Right cardiac atrium (tissue), 5 donors: ENCODE measurements around the gene PSIP1. TPM values are rescaled to one million over a fixed set of nuclear protein-coding genes. Genes with fewer than 3 reads are reported as not detected.
"Not testable (repeated sequence)": the region's sequence is repeated elsewhere in the genome, so short reads cannot be mapped to it uniquely, and the experiment has no call there.

Experiments
- ATAC-seq, 2 donors: fragments of 200-7000 bp; cut with Tn5 transposase; one replicate each; pipeline versions ENCODE4 v1.8.0 to v1.9.1; 2020; ENCODE audit warnings: moderate library complexity in 2 of 2, mild to moderate bottlenecking in 1 of 2
- DNase-seq, 3 donors: peaks; one replicate each; pipeline ENCODE4 v3.0.0-alpha.2; 2020
- H3K27ac ChIP-seq: one replicate; pipeline ENCODE4 v1.5.1; 2013; ENCODE audit warnings: mild to moderate bottlenecking, low read length, control low read depth, moderate library complexity
- H3K27me3 ChIP-seq: one replicate; pipeline ENCODE4 v1.6.1; 2013; ENCODE audit not compliant: control insufficient read depth, insufficient read depth
- H3K4me1 ChIP-seq: one replicate; pipeline ENCODE4 v1.6.1; 2013; ENCODE audit warnings: low read length; ENCODE audit not compliant: control insufficient read depth, insufficient read depth
- H3K4me3 ChIP-seq: one replicate; pipeline ENCODE4 v1.5.1; 2013; ENCODE audit warnings: low read length, control low read depth
- H3K9me3 ChIP-seq: one replicate; pipeline ENCODE4 v1.6.1; 2013; ENCODE audit warnings: low read length; ENCODE audit not compliant: control insufficient read depth
- WGBS: extraction: QIAGEN DNeasy Blood & Tissue Kit; methylation state at CpG from one replicate; pipeline ENCODE4 v1.1.7; 2013; 5-methylcytosine and 5-hydroxymethylcytosine counted together
- intact Hi-C, 4 donors: fragments of 100-400 bp; cut with DNase I; formaldehyde crosslinking; loops; one replicate each; pipeline versions ENCODE4 v1.11.0 to v1.14.0; 2022 to 2023
- polyA plus RNA-seq: library from polyadenylated mRNA; stranded (reverse); fragments of 200-250 nt; gene quantifications from one replicate; pipeline ENCODE4 v1.2.3, GENCODE V29; 2013
- total RNA-seq, 4 donors: library from RNA; stranded (reverse); fragmentation: NEBNext Ultra II Directional; extraction: Animal tissue kit (Norgen Biotek cat#: 25700); gene quantifications; one replicate each; pipeline ENCODE4 v1.2.1, GENCODE V29; 2021
- donor health status: healthy with polysubstance abuse.
- donor health status: DM: no; HTN: yes; CAD: no.
- donor health status: DM: no; HTN: no; CAD: no.
- donor health status: DM: no; HTN: yes; CAD: no; lungs with severe emphysema.
- donor health status: DM: yes; HTN: yes; CAD: no.

PSIP1 gene
- total and polyA plus RNA-seq, 5 donors, result 21.7 to 39.5 (median 36.4) TPM

DNA sequence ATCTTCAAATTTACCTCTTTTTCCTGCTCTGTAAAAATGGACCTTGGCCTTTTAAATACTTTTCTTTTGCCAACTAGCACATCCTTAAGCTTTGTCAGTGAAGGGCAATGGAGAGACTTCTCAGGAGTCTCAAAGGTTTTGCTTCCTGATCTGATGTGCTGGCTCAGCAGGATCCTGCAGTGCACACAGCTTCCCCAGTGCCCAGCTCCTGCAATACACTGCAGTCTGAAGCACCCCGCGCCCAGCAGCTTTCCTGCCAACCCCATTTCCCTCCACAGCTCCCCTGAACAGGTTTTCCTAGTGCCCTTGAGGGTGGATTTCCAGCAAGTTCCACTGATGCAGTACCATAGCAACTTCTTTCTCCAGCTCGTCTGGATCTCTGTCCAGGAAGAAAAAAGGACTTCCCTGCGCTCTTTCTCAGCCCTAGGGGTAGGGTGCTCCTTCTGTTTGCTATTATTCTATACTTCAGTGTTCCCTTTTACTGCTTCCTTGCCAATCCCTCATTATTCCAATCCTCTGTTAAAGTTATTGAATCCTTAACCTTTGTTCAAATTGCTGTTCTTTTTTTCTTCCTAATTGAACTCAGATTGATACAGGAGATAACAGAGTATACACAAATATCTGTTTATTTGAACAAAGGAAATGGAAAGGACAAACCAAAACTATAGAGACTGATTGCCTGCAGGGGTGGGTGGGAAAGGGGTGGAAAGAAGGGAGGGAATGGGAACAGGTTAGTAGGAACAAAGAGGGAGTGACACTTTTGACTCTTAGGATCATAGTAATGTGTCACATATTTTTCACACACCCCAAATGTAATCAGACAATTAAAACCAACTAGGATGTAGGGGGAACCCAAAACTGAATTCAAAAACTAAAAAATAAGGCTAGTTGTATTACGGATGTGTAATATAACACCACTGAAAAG lies 79.6 kb downstream of the PSIP1 start:
- intact Hi-C loops, result no loop called here
- ATAC-seq, result peak; percentile 46 to 64

GRCh38 chr9:15427702-15428101 lies 83.1 kb downstream of the PSIP1 start:
- ATAC-seq, result not testable (repeated sequence)
- intact Hi-C loops, result loop anchor here in 1 of 4 donors (10.0 kb wide), 1 partner anchor 113 kb away; no protein-coding TSS in a partner anchor
- 85% methylated on average over 7 of the region's 7 CpGs for WGBS

More for the DNA sequence above, 79.6 kb downstream of the PSIP1 start:
- peak in 2 of 3 donors; percentile 61 to 64 for DNase-seq
- H3K27ac ChIP-seq, result no peak overlapping the region
- peaks cover 4% of the 10 kb centered on the region for H3K4me1 ChIP-seq
- no peaks in the 10 kb centered on the region for H3K27me3 ChIP-seq
- H3K4me3 ChIP-seq, result no peak overlapping the region
- no peaks in the 10 kb centered on the region for H3K9me3 ChIP-seq
- WGBS, result 44% methylated on average over 5 of the region's 5 CpGs

GRCh38 chr9:15426019-15426418 lies 84.8 kb downstream of the PSIP1 start:
- 75% methylated on average over 8 of the region's 8 CpGs for WGBS
- no peak overlapping the region for H3K27ac ChIP-seq
- no peak overlapping the region for H3K4me3 ChIP-seq
- no peak for DNase-seq
- ATAC-seq, result no peak
- H3K9me3 ChIP-seq, result no peaks in the 10 kb centered on the region
- no peaks in the 10 kb centered on the region for H3K27me3 ChIP-seq
- H3K4me1 ChIP-seq, result peaks cover 6% of the 10 kb centered on the region
- intact Hi-C loops, result loop anchor here in 1 of 4 donors (10.0 kb wide), 1 partner anchor 111 kb away; no protein-coding TSS in a partner anchor

More at GRCh38 chr9:15427702-15428101, 83.1 kb downstream of the PSIP1 start:
- not testable (repeated sequence) for H3K27me3 ChIP-seq, H3K9me3 ChIP-seq, H3K4me3 ChIP-seq, H3K27ac ChIP-seq, H3K4me1 ChIP-seq
- peak in 1 of 3 donors; percentile 34 for DNase-seq

GRCh38 chr9:15423231-15423985 lies 87.4 kb downstream of the PSIP1 start:
- 2% methylated on average over 18 of the region's 18 CpGs for WGBS
- H3K27ac ChIP-seq, result peak overlapping the region; percentile 87
- ATAC-seq, result no peak
- H3K9me3 ChIP-seq, result no peaks in the 10 kb centered on the region
- no peak for DNase-seq
- H3K4me1 ChIP-seq, result peaks cover 4% of the 10 kb centered on the region
- intact Hi-C loops, result loop anchor here in 1 of 4 donors (10.0 kb wide), 1 partner anchor 109 kb away; no protein-coding TSS in a partner anchor
- peak overlapping the region; percentile 94 for H3K4me3 ChIP-seq
- no peaks in the 10 kb centered on the region for H3K27me3 ChIP-seq

DNA sequence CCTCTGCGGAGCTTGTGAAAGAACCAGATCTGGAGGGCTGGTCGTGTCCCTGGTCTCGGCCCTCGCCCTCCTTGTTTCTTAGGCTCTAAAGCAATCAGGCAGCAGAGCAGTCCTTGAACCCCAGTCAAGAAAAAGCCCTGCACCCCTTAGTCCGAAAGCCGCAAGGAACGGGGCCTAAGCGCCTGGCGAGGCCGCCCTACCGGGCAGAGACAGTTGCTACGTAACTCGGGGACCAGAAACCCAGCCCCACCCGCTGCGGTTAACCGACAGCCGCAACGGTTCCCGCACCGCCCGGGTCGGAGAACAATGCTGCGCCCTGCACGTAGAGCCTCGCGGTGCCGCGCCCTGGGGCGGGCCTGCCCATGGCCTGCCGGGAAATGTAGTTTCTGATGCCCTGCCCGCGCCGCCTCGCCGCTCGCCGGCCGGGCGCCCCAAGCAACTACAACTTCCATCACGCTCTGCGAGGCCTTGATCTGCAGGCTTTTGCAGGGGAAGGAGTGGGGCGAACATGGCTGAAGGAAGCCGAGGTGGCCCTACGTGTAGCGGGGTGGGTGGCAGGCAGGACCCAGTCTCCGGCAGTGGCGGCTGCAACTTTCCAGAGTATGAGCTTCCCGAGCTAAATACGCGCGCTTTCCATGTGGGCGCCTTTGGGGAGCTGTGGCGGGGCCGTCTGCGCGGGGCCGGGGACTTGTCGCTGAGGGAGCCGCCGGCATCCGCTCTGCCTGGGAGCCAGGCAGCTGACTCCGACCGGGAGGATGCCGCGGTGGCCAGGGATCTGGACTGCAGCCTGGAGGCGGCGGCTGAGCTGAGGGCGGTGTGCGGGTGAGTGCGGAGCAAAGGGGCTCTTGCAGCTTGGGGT lies 88.2 kb downstream of the PSIP1 start, which contains the start of gene SNAPC3:
Gene SNAPC3 (plus strand): TSS at position 505 of the 859 bp plus-strand sequence. CDS start 4 bp downstream, at position 509.
- H3K4me3 ChIP-seq, result peak within 1 kb of the TSS; percentile 94
- ATAC-seq, result peak; percentile 100
- H3K9me3 ChIP-seq, result no peaks in the 10 kb centered on the region
- H3K27me3 ChIP-seq, result no peaks in the 10 kb centered on the region
- WGBS, result under 1% methylated on average over 70 of the region's 70 CpGs
- peak within 1 kb of the TSS; percentile 92 for H3K27ac ChIP-seq
- intact Hi-C loops, result loop anchor here in 1 of 4 donors (10.0 kb wide), 1 partner anchor 108 kb away; no protein-coding TSS in a partner anchor
- DNase-seq, result peak; percentile 94 to 98 (median 98)
- peaks cover 4% of the 10 kb centered on the region for H3K4me1 ChIP-seq

- no peaks in the 10 kb centered on the region for H3K9me3 ChIP-seq
- peaks cover 4% of the 10 kb centered on the region for H3K4me1 ChIP-seq
- DNase-seq (no peak), ATAC-seq (no peak)
- 47% methylated on average over 9 of the region's 9 CpGs for WGBS
- peak overlapping the region; percentile 58 for H3K4me3 ChIP-seq
- H3K27ac ChIP-seq, result peak overlapping the region; percentile 92
- intact Hi-C loops, result loop anchor here in 1 of 4 donors (10.0 kb wide), 1 partner anchor 107 kb away; no protein-coding TSS in a partner anchor
- H3K27me3 ChIP-seq, result no peaks in the 10 kb centered on the region
Observed at GRCh38 chr9:15421990-15422371, 88.8 kb downstream of the PSIP1 start.

DNA sequence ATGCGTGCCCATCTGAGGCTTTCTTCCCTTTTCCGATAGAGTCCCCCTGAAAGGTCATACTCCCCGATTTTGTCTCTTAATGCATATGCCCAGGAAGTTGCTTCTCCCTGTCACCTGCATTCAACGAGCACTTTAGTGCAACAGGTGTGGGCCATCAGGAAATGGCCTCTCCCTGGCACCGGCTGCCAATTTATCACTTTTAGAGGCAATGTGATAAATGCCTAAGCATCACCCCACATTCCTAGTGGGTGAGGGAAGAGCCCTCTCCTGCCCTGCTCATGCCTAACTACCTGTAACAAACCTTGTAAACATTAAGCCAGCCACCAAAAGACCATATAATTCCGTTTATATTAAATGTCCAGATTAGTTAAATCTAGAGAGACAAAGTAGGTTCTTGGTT lies 89.2 kb downstream of the PSIP1 start:
- intact Hi-C loops, result loop anchor here in 1 of 4 donors (10.0 kb wide), 1 partner anchor 107 kb away; no protein-coding TSS in a partner anchor
- Histone ChIP-seq H3K27me3 (no peaks in the 10 kb centered on the region), H3K27ac (no peak overlapping the region), H3K9me3 (no peaks in the 10 kb centered on the region), H3K4me1 (peaks cover 4% of the 10 kb centered on the region), H3K4me3 (no peak overlapping the region)
- WGBS, result 82% methylated on average over 6 of the region's 6 CpGs
- DNase-seq, result no peak
- ATAC-seq, result no peak

GRCh38 chr9:15420796-15421195 lies 90.0 kb downstream of the PSIP1 start:
- intact Hi-C loops, result loop anchor here in 1 of 4 donors (10.0 kb wide), 1 partner anchor 106 kb away; no protein-coding TSS in a partner anchor
- Histone ChIP-seq H3K4me3 (no peak overlapping the region), H3K27me3 (no peaks in the 10 kb centered on the region), H3K27ac (no peak overlapping the region), H3K9me3 (no peaks in the 10 kb centered on the region), H3K4me1 (no peaks in the 10 kb centered on the region)
- DNase-seq (no peak), ATAC-seq (no peak)
- WGBS, result 65% methylated on average over 5 of the region's 5 CpGs

DNA sequence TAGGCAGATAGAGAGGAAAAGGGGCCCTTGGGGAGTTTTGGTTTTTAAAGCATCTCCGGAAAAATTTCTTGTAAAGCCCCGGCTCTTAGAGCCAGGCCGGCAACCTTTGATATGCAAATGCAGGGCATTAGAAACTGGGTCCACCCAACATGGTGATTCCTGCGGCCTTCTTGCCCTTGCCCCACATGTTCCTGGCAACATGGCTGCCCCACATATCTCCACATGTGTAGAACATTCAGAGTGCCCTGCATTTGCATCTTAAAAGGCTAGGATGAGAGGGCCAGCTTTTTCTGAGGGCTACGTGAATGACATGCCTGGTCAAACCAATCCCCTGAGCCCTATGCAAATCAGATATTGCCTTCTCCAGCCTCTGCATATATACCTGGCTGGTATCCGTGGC lies 93.1 kb downstream of the PSIP1 start:
- Histone ChIP-seq H3K9me3 (no peaks in the 10 kb centered on the region), H3K27ac (no peak overlapping the region), H3K4me3 (no peak overlapping the region), H3K4me1 (no peaks in the 10 kb centered on the region), H3K27me3 (no peaks in the 10 kb centered on the region)
- intact Hi-C loops, result loop anchor here in 1 of 4 donors (10.0 kb wide), 2 partner anchors 103 to 203 kb away; no protein-coding TSS in a partner anchor
- 72% methylated on average over 6 of the region's 6 CpGs for WGBS
- DNase-seq, result no peak
- no peak for ATAC-seq

DNA sequence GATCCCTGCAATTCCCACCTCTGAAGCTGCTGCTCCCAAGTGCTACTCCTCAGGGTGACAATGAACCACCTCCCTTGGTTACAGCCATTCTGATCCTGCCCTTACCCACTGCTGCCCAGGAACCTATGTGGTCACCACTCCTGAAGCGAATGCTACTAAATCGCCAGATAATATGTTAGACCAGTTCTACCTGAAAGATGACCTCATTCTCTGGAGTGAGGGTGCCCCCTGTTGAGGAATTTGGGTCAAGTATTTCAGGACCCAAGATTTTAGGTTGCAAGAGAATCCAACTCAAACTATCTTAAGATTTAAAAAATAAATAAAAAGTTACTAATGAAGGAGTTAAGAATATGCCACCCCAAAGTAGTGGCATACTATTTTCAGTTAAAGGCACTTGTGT lies 93.9 kb downstream of the PSIP1 start:
- H3K4me3 ChIP-seq, result no peak overlapping the region
- intact Hi-C loops, result loop anchor here in 1 of 4 donors (10.0 kb wide), 2 partner anchors 102 to 202 kb away; no protein-coding TSS in a partner anchor
- DNase-seq (no peak), ATAC-seq (peak in 1 of 2 donors; percentile 69)
- WGBS, result 61% methylated on average over 2 of the region's 2 CpGs
- H3K27ac ChIP-seq, result no peak overlapping the region
- H3K4me1 ChIP-seq, result no peaks in the 10 kb centered on the region
- H3K9me3 ChIP-seq, result no peaks in the 10 kb centered on the region
- H3K27me3 ChIP-seq, result no peaks in the 10 kb centered on the region
